ENCODE data around the gene CRADD. TPM values are rescaled to one million over a fixed set of nuclear protein-coding genes. Genes with fewer than 3 reads are reported as not detected.

CRADD gene
- total and polyA plus RNA-seq, 2 donors (not counting 1 experiment from before 2014, with no cell fraction given): 5.8 to 15.1 TPM

- no peaks in the 10 kb centered on the region for H3K4me1 Mint-ChIP-seq
- ChIA-PET CTCF (interaction anchor here (0.6 kb wide), 1 partner anchor 191 kb away, joined by 3 read pairs; no protein-coding TSS in a partner anchor), POLR2A (no interaction called here)
- H3K9me3 ChIP-seq (ENCODE audit: control extremely low read depth in 1 of 3, control insufficient read depth in 2 of 3, insufficient read depth in 1 of 3, low read length in 2 of 3): peaks cover 0 to under 1% (median 0%) of the 10 kb centered on the region in 3 donors
- peaks cover 2% of the 10 kb centered on the region for H3K9me3 Mint-ChIP-seq (ENCODE audit: insufficient read depth)
- H3K79me2 ChIP-seq (ENCODE audit: control insufficient read depth, insufficient read depth, low read length): no peaks in the 10 kb centered on the region
- no peaks in the 10 kb centered on the region for H3K4me1 ChIP-seq (ENCODE audit: control insufficient read depth in 2 of 2, insufficient read depth in 2 of 2, low read length in 2 of 2)
- no peak overlapping the region for H3K27ac Mint-ChIP-seq
- H3K36me3 ChIP-seq (replicated peaks in 1 of 2; ENCODE audit: control extremely low read depth in 1 of 2, control insufficient read depth in 1 of 2, extremely low read depth in 1 of 2, insufficient read depth in 2 of 2, low read length in 1 of 2): no peaks in the 10 kb centered on the region
- H3K4me3 ChIP-seq (ENCODE audit: control extremely low read depth in 1 of 5, extremely low read depth in 1 of 5, insufficient read depth in 1 of 5, low read depth in 2 of 5, low read length in 4 of 5): no peak overlapping the region
- ATAC-seq (ENCODE audit: low read depth) (no peak), DNase-seq (no peak)
- WGBS (ENCODE audit: insufficient coverage): no CpG with 5 or more reads among the region's 1 CpG
- H3K27ac ChIP-seq (ENCODE audit: low read length in 2 of 2): no peak overlapping the region
- H2AFZ ChIP-seq (ENCODE audit: insufficient read depth, low read depth, low read length, poor library complexity, severe bottlenecking): no peak overlapping the region
- H3K9ac ChIP-seq (ENCODE audit: low read length): no peak overlapping the region
- intact Hi-C loops (cut with micrococcal nuclease): no loop called here
- no peak overlapping the region for H3K4me3 Mint-ChIP-seq
- H3K27me3 ChIP-seq (replicated peaks in 1 of 4; ENCODE audit: control extremely low read depth in 1 of 4, control insufficient read depth in 3 of 4, insufficient read depth in 4 of 4, low read length in 3 of 4): peaks cover 0 to 3% (median 0%) of the 10 kb centered on the region in 4 experiments
- H3K27me3 Mint-ChIP-seq: peaks cover 17% of the 10 kb centered on the region
- no peak overlapping the region for H3K4me2 ChIP-seq (replicated peaks; ENCODE audit: low read depth, low read length, poor library complexity, severe bottlenecking)
- no peak for TF ChIP-seq EZH2 (IDR thresholded peaks at IDR 0.05; ENCODE audit: borderline replicate concordance, insufficient read depth, low read depth, low read length, poor library complexity, severe bottlenecking)
- TF ChIP-seq, protein P1, sequence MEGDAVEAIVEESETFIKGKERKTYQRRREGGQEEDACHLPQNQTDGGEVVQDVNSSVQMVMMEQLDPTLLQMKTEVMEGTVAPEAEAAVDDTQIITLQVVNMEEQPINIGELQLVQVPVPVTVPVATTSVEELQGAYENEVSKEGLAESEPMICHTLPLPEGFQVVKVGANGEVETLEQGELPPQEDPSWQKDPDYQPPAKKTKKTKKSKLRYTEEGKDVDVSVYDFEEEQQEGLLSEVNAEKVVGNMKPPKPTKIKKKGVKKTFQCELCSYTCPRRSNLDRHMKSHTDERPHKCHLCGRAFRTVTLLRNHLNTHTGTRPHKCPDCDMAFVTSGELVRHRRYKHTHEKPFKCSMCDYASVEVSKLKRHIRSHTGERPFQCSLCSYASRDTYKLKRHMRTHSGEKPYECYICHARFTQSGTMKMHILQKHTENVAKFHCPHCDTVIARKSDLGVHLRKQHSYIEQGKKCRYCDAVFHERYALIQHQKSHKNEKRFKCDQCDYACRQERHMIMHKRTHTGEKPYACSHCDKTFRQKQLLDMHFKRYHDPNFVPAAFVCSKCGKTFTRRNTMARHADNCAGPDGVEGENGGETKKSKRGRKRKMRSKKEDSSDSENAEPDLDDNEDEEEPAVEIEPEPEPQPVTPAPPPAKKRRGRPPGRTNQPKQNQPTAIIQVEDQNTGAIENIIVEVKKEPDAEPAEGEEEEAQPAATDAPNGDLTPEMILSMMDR (IDR thresholded peaks at IDR 0.05): no peak
- H4K20me1 ChIP-seq (ENCODE audit: control insufficient read depth, insufficient read depth, low read length, poor library complexity, severe bottlenecking): no peaks in the 10 kb centered on the region
Measured at GRCh38 chr12:93911396-93911795, 234.2 kb downstream of the CRADD start.

DNA sequence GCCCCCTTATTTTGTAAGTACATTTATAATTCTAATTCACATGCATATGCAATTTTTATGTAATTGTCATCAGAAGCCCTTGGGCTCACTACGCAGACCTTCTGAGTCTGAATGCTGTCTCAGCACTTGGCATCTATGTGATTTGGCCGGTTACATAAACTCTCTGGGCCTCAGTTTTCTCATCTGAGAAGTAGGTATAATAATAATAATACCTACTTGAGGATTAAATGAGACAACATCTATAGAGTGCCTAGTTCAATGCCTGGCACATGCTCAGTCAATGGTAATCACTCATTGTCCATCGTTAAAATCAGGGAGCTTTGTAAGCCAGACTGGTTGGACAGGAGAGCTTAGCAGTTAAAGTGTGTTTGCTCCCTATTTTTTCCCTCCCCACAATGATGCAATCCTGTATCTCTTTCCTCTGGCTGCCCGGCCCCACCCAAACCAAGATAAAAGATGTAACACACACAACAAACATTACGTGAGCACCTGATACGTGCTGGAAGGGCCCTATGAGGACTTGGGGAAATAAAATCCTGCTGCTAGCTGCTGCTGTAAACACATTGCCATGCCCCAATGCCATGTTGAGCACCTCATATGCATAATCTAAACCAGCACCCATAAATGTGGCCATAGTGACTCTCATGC, 235.0 kb downstream of the CRADD start:
- Histone ChIP-seq H3K4me1 (ENCODE audit: control insufficient read depth in 2 of 2, insufficient read depth in 2 of 2, low read length in 2 of 2) (no peaks in the 10 kb centered on the region), H3K79me2 (ENCODE audit: control insufficient read depth, insufficient read depth, low read length) (no peaks in the 10 kb centered on the region), H3K36me3 (replicated peaks in 1 of 2; ENCODE audit: control extremely low read depth in 1 of 2, control insufficient read depth in 1 of 2, extremely low read depth in 1 of 2, insufficient read depth in 2 of 2, low read length in 1 of 2) (no peaks in the 10 kb centered on the region), H4K20me1 (ENCODE audit: control insufficient read depth, insufficient read depth, low read length, poor library complexity, severe bottlenecking) (no peaks in the 10 kb centered on the region), H2AFZ (ENCODE audit: insufficient read depth, low read depth, low read length, poor library complexity, severe bottlenecking) (no peak overlapping the region), H3K27ac (ENCODE audit: low read length in 2 of 2) (no peak overlapping the region), H3K4me2 (replicated peaks; ENCODE audit: low read depth, low read length, poor library complexity, severe bottlenecking) (no peak overlapping the region), H3K9ac (ENCODE audit: low read length) (no peak overlapping the region), H3K27me3 (replicated peaks in 1 of 4; ENCODE audit: control extremely low read depth in 1 of 4, control insufficient read depth in 3 of 4, insufficient read depth in 4 of 4, low read length in 3 of 4) (peaks cover 0 to 3% (median 0%) of the 10 kb centered on the region in 4 experiments), H3K4me3 (ENCODE audit: control extremely low read depth in 1 of 5, extremely low read depth in 1 of 5, insufficient read depth in 1 of 5, low read depth in 2 of 5, low read length in 4 of 5) (no peak overlapping the region), H3K9me3 (ENCODE audit: control extremely low read depth in 1 of 3, control insufficient read depth in 2 of 3, insufficient read depth in 1 of 3, low read length in 2 of 3) (peaks cover 0 to 3% (median 0%) of the 10 kb centered on the region in 3 donors)
- TF ChIP-seq EZH2 (IDR thresholded peaks at IDR 0.05; ENCODE audit: borderline replicate concordance, insufficient read depth, low read depth, low read length, poor library complexity, severe bottlenecking): no peak
- TF ChIP-seq, protein P1 (IDR thresholded peaks at IDR 0.05): no peak
- H3K4me1 Mint-ChIP-seq: no peaks in the 10 kb centered on the region
- no peak overlapping the region for H3K4me3 Mint-ChIP-seq
- 100% methylated on average over 1 of the region's 6 CpGs for WGBS (ENCODE audit: insufficient coverage)
- intact Hi-C loops (cut with micrococcal nuclease): no loop called here
- ChIA-PET POLR2A (no interaction called here), CTCF (no interaction called here)
- no peak for ATAC-seq (ENCODE audit: low read depth)
- peaks cover 2% of the 10 kb centered on the region for H3K9me3 Mint-ChIP-seq (ENCODE audit: insufficient read depth)
- H3K27me3 Mint-ChIP-seq: peaks cover 17% of the 10 kb centered on the region
- no peak for DNase-seq
- no peak overlapping the region for H3K27ac Mint-ChIP-seq
